Retina (tissue), 1 donor: ENCODE data around the gene RTTN.

Experiments
- DNase-seq: peaks from one replicate; pipeline ENCODE4 v3.0.0-alpha.2; 2016

RTTN gene

DNA sequence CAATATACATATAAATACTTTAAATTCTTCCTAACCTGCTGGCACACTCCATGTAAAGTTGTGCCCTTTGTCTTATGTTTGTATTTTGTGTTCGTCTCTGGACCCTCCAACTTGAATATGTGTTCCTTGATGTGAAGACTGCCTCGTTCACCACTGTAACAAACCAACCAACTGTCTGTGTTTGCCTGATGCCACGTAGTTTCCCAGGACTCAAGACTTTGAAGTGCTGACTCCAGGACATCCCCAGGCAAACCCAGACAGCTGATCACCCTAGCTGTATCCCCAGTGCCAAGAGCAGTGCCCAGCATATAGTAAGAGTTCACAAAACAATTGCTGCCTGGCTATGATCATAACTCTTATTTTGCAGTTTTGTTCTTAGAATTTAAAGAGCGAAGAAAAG lies 242.3 kb downstream of the RTTN start:
- no peak for DNase-seq

DNA sequence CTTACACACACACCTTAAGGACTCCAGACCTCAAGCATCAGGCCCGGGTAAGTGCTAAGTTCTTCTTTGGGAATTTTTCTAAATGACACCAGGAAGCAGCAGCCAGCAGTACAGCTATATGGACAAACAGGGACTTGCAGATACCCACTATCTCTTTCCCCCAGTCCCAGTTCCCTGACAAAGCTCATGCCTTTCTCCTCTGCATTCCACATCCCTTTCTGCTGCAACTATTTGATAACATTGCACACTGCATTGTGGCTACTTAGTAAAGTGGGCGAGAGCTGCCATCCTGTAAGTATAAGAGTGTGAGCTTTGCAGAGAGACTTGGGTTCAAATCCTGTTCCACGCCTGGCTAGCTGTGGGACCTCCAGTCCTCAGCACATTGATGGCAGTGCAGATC lies 243.8 kb downstream of the RTTN start:
- DNase-seq: no peak

DNA sequence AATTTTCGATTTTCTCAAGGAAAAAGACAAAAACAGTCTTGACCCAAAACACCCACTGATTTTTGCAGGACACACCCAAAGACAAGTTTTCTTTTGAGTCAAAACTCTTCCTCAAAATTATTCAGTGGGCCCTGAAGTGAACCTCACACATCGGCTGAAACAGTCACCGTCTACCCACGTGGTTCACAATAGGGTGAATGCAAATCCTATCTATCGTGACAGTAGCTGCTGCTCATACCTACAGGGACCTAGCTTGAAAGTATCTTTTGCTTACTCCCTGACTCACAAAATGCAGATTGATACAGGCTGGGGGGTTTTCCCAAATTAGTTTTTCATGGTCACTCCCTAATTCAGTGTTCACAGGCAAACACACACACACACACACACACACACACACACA lies 247.1 kb downstream of the RTTN start:
- DNase-seq: no peak

GRCh38 chr18:69957747-69958146 lies 247.7 kb downstream of the RTTN start:
- no peak for DNase-seq

DNA sequence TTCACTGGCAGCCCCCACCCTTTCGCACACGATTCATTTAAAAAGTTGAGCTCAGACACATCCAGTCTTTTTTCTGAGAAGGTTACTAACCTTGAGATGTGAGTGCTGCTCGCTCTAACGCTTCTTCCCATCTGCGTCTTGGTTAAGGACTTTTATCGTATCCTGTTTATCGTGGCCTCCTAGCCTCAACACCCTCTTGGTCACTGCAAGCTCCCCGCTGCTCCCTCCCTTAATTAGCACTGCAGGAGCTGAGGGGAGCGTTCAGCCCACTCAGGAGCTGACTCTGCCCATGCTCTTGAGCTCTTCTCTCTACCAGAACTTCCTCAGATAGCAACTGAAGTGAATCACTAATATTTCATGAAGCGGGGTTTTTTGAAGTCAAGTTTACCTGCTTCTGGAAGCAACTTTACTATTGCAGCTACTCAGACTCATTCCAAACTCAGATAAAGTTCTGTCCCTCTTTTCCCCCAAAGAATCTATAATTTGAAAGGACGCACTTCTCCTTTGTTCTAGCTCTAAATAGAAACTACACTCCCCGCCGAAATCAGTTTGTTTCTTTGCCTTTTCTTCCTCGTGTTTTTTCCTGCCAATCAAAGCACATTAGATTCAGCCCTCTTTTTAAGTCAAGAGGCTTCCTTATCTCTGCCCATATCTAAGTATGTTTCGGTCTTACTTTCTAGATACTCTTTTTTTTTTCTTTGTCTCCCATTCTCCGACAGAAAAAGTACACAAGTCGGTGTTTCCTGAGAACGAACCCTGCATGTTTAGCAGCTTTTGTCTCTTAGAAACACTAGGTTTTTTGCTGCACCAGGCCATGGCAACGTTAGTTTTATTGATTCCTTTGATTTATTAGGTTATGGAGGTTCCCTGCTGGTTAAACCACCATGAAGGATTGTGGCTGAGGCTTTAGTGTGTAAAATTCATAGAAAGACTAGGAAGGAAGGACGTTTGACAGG lies 248.5 kb downstream of the RTTN start:
- DNase-seq: no peak

DNA sequence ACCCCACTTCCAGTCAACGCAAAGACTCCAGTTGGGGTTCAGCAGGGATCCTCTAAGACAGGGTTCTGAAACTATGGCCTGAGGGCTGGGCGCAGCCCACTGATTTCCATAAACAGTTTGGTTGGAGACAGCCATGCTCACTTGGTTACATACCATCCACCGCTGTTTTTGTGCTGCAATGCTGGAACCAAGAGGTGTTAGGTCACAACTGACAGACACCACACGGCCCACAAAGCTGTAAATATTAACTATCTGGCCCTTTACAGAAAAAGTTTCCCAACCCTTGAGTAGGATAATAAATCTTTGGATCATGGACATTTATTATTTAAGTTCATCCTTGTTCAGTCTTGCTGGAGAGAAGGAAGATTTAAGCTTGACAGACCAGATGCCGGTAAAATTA lies 249.4 kb downstream of the RTTN start:
- DNase-seq: no peak

- DNase-seq: no peak
Observed at GRCh38 chr18:69954719-69955480, 250.6 kb downstream of the RTTN start.

DNA sequence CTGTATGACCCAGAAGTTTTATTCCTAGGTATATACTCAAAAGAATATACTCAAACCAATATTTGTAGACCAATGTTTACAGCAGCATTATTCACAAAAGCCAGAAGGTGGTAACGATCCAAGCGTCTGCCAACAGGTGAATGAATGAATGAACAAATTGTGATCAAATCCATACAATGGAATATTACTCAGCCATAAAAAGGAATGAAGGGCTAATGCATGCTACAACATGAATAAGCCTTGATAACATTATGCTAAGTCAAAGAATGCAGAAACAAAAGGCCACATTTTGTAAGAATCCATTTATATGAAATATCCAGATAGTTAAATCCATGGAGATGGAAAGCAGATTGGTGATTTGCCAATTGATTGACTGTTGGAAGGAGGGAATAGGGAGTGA lies 252.3 kb downstream of the RTTN start:
- DNase-seq: no peak
